KMS-11 (cell line): ENCODE data around the gene ADAM30.

Experiments used
- H2AFZ ChIP-seq: fragments of 200-600 bp; sonication (generic); 2 replicates; pipeline ENCODE4 v1.6.1; 2016; ENCODE audit warnings: antibody characterized with exemption, mixed run types, low read depth
- H3K27ac ChIP-seq: fragments of 200-600 bp; sonication (generic); 2 replicates; pipeline ENCODE4 v1.6.1; 2016; ENCODE audit warnings: mild to moderate bottlenecking, mixed run types
- H3K27me3 ChIP-seq: fragments of 200-600 bp; sonication (generic); 2 replicates; pipeline ENCODE4 v1.6.1; 2017; ENCODE audit warnings: mild to moderate bottlenecking, low read depth, mixed run types, moderate library complexity; ENCODE audit not compliant: insufficient read depth
- H3K36me3 ChIP-seq: fragments of 200-600 bp; sonication (generic); 2 replicates; pipeline ENCODE4 v1.6.1; 2017; ENCODE audit warnings: mild to moderate bottlenecking, mixed run types; ENCODE audit not compliant: insufficient read depth
- H3K4me1 ChIP-seq: fragments of 200-600 bp; sonication (generic); 2 replicates; pipeline ENCODE4 v1.6.1; 2016; ENCODE audit warnings: mild to moderate bottlenecking, low read depth, mixed run types; ENCODE audit not compliant: poor library complexity, severe bottlenecking
- H3K4me2 ChIP-seq: fragments of 200-600 bp; sonication (generic); 2 replicates; pipeline ENCODE4 v1.7.0; 2016; ENCODE audit warnings: mild to moderate bottlenecking, mixed run types
- H3K4me3 ChIP-seq: fragments of 200-600 bp; sonication (generic); IDR thresholded peaks from 2 replicates; pipeline ENCODE4 v1.6.1; 2017; ENCODE audit warnings: low read depth, low read length, mixed read lengths; ENCODE audit not compliant: insufficient read depth
- H3K79me2 ChIP-seq: fragments of 200-600 bp; sonication (generic); 2 replicates; pipeline ENCODE4 v1.6.1; 2016; ENCODE audit warnings: low read depth, mixed run types; ENCODE audit not compliant: insufficient read depth
- H3K9ac ChIP-seq: fragments of 200-600 bp; sonication (generic); 2 replicates; pipeline ENCODE4 v1.6.1; 2016; ENCODE audit warnings: mild to moderate bottlenecking, mixed run types
- H4K20me1 ChIP-seq: fragments of 200-600 bp; sonication (generic); 2 replicates; pipeline ENCODE4 v1.6.1; 2016; ENCODE audit warnings: mild to moderate bottlenecking, mixed run types; ENCODE audit not compliant: insufficient read depth
- CTCF ChIP-seq: fragments of 200-600 bp; sonication (generic); conservative IDR thresholded peaks from 2 replicates; pipeline ENCODE4 v1.6.1; 2017; ENCODE audit warnings: low read depth, mild to moderate bottlenecking, antibody characterized with exemption, low read length, moderate library complexity, mixed read lengths

The ADAM30 gene

DNA sequence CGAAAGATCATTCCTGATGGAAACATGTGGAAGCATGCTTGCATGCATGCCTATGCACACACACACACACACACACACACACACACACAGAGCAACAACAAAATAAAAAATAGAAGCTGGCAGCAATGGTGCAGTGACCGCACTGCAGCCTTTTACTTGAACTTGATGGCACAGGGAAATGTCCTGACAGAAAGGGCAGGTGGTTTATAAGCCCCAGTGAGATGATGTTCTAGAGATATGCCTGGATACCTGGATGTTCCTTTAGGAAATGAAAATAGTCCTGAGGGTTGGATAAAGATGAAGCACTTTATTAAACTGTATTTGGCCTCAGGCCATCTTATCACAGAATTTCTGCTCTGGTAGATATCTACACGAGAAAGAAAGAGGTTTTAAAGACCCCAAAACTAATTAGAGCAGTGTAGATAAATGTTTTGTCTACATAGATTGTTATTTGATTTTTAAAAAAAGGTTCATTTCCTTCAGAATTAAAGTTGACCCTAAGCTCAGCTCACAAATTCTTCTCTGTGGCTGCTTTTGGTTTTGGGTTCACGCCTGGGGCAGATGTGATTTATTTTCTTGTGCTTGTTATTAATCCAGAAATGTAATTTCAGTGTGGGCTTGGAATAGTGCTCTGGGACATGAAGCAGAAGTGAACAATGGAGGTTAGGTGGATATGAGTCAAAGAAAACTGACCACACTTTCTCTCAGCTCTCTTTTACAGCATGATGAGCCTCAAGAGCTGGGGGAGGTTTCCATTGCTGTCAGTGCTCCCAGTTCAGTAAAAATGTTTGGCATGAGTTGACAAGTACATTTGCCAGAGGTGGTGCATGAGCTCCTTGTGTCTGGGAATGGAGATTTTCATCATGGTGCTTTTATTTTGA lies 22.9 kb downstream of the ADAM30 start:
- Histone ChIP-seq H3K4me3 (no peak overlapping the region), H2AFZ (no peak overlapping the region), H3K36me3 (no peaks in the 10 kb centered on the region), H4K20me1 (no peaks in the 10 kb centered on the region), H3K79me2 (no peaks in the 10 kb centered on the region), H3K9ac (no peak overlapping the region), H3K4me1 (peaks cover 4% of the 10 kb centered on the region), H3K4me2 (no peak overlapping the region), H3K27me3 (no peaks in the 10 kb centered on the region), H3K27ac (no peak overlapping the region)
- TF ChIP-seq CTCF = no peak

GRCh38 chr1:119871881-119872280 lies 24.4 kb downstream of the ADAM30 start:
- Histone ChIP-seq H3K4me3 (no peak overlapping the region), H3K4me1 (peaks cover 10% of the 10 kb centered on the region), H3K9ac (no peak overlapping the region), H4K20me1 (no peaks in the 10 kb centered on the region), H2AFZ (no peak overlapping the region), H3K27ac (no peak overlapping the region), H3K36me3 (no peaks in the 10 kb centered on the region), H3K27me3 (no peaks in the 10 kb centered on the region), H3K4me2 (no peak overlapping the region), H3K79me2 (no peaks in the 10 kb centered on the region)
- no peak for TF ChIP-seq CTCF

DNA sequence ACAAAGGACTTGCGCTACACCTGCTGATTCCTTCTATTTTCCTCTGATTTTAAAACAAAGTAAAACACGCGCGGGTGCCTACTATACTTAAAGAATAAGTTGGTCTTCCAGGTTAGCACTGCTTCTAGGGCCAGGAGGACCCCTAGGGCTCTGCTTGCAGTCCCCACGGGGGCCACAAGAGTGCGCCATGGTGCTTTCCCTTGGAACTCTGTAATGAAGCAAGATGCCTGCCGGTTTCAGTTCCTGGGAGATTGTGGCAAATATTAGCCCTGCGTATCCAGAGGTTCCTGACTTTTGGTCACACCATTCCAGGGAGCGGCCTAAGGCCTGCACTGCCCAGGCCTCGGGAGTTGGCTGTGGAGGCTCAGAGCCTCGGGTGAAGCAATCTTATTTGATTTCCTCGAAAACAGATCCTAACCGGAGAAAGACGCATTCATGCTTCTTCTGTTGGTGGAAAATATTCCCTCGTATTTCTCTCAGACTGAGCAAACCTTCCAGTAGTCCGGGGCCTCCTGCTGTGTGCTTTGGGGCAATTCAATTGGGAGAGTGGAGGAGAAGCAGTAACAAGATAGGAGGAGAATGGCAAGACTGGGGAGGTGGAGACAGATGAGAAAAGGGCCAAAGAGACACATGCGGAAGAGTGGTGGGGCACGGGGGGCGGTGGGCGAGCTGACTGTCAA lies 25.3 kb downstream of the ADAM30 start:
- TF ChIP-seq CTCF = peak; percentile 85
- no peaks in the 10 kb centered on the region for H4K20me1 ChIP-seq
- H2AFZ ChIP-seq = peak overlapping the region; percentile 88
- H3K27me3 ChIP-seq = no peaks in the 10 kb centered on the region
- H3K79me2 ChIP-seq = no peaks in the 10 kb centered on the region
- H3K4me2 ChIP-seq = 0 out of 2 replicates have a peak overlapping the region, but pooled peaks have one; percentile 33
- H3K27ac ChIP-seq = no peak overlapping the region
- H3K9ac ChIP-seq = no peak overlapping the region
- no peak overlapping the region for H3K4me3 ChIP-seq
- no peaks in the 10 kb centered on the region for H3K36me3 ChIP-seq
- peaks cover 10% of the 10 kb centered on the region for H3K4me1 ChIP-seq

DNA sequence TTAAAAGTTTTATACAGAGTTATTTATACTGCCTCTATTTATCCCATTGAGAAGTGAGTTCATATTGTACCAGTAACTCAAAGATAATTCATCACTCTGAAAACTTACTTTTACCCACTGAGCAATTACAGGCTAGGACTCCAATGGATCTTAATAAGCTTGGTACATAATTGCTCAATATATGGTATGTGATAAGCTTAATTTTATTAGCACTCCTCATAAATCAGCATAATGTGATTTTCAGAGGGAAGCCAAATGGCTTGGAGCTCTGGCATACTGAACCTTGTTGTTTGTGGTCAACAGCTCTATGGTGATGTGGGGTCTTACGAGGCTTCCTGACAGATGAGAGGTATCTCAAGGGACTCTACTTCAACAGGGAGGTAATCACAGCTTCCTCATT lies 26.3 kb downstream of the ADAM30 start:
- H2AFZ ChIP-seq = no peak overlapping the region
- TF ChIP-seq CTCF = no peak
- H3K4me1 ChIP-seq = peaks cover 10% of the 10 kb centered on the region
- H3K27me3 ChIP-seq = no peaks in the 10 kb centered on the region
- no peaks in the 10 kb centered on the region for H3K79me2 ChIP-seq
- no peak overlapping the region for H3K9ac ChIP-seq
- no peaks in the 10 kb centered on the region for H4K20me1 ChIP-seq
- H3K4me3 ChIP-seq = no peak overlapping the region
- H3K4me2 ChIP-seq = no peak overlapping the region
- H3K27ac ChIP-seq = no peak overlapping the region
- H3K36me3 ChIP-seq = no peaks in the 10 kb centered on the region
